GM23338 (cell line): ENCODE results near the gene ERAP2. TPM values are rescaled to one million over a fixed set of nuclear protein-coding genes. Genes with fewer than 3 reads are reported as not detected.

ENCODE experiments used
- ATAC-seq: fragments of 200-7000 bp; cut with Tn5 transposase; 3 replicates; pipeline ENCODE4 v1.9.1; 2020
- DNase-seq: peaks from one replicate; pipeline ENCODE4 v3.0.0-alpha.2; 2015; ENCODE audit warnings: low spot score
- H2AFZ ChIP-seq: fragments of 200-600 bp; sonication (generic); 2 replicates; pipeline ENCODE4 v1.8.0; 2016; ENCODE audit warnings: antibody characterized with exemption, mild to moderate bottlenecking, moderate library complexity
- H3F3A ChIP-seq: fragments of 200-600 bp; sonication (generic); replicated peaks from 2 replicates; pipeline ENCODE4 v1.8.0; 2017; ENCODE audit warnings: antibody characterized with exemption, mixed run types, low read depth
- H3K27ac ChIP-seq: fragments of 200-600 bp; sonication (generic); 2 replicates; pipeline ENCODE4 v1.6.1; 2016; ENCODE audit warnings: low read depth
- H3K27me3 ChIP-seq: fragments of 200-600 bp; sonication (generic); 2 replicates; pipeline ENCODE4 v1.8.0; 2016; ENCODE audit warnings: mild to moderate bottlenecking, mixed run types, moderate library complexity; ENCODE audit not compliant: insufficient read depth
- H3K36me3 ChIP-seq: fragments of 200-600 bp; sonication (generic); 2 replicates; pipeline ENCODE4 v1.8.0; 2016; ENCODE audit warnings: mild to moderate bottlenecking; ENCODE audit not compliant: insufficient read depth
- H3K4me1 ChIP-seq: fragments of 200-600 bp; sonication (generic); 2 replicates; pipeline ENCODE4 v1.8.0; 2016; ENCODE audit warnings: mild to moderate bottlenecking, moderate library complexity; ENCODE audit not compliant: insufficient read depth
- H3K4me2 ChIP-seq: fragments of 200-600 bp; sonication (generic); 2 replicates; pipeline ENCODE4 v1.7.1; 2017; ENCODE audit warnings: mixed run types
- H3K4me3 ChIP-seq: fragments of 200-600 bp; sonication (generic); 2 replicates; pipeline ENCODE4 v1.6.1; 2016; ENCODE audit warnings: mixed run types
- H3K79me2 ChIP-seq: fragments of 200-600 bp; sonication (generic); replicated peaks from 2 replicates; pipeline ENCODE4 v1.8.0; 2017; ENCODE audit warnings: mild to moderate bottlenecking; ENCODE audit not compliant: insufficient read depth
- H3K9me2 ChIP-seq: fragments of 200-600 bp; sonication (generic); 2 replicates; pipeline ENCODE4 v1.8.0; 2017; ENCODE audit not compliant: insufficient read depth
- H4K20me1 ChIP-seq: fragments of 200-600 bp; sonication (generic); replicated peaks from 2 replicates; pipeline ENCODE4 v1.8.0; 2017; ENCODE audit warnings: mild to moderate bottlenecking; ENCODE audit not compliant: insufficient read depth
- H3K27ac Mint-ChIP-seq: 2 replicates; pipeline ENCODE4 v1.8.0; 2020; ENCODE audit warnings: inconsistent platforms, mild to moderate bottlenecking, moderate library complexity, mixed read lengths
- H3K27me3 Mint-ChIP-seq: 3 replicates; pipeline ENCODE4 v1.8.0; 2022; ENCODE audit warnings: low read depth, mild to moderate bottlenecking, moderate library complexity, mixed read lengths, inconsistent platforms; ENCODE audit not compliant: insufficient read depth, poor library complexity
- H3K36me3 Mint-ChIP-seq: 3 replicates; pipeline ENCODE4 v1.8.0; 2021; ENCODE audit warnings: low read depth, mild to moderate bottlenecking, inconsistent platforms, moderate library complexity, mixed read lengths
- H3K4me1 Mint-ChIP-seq: 3 replicates; pipeline ENCODE4 v1.8.0; 2020; ENCODE audit warnings: mild to moderate bottlenecking, inconsistent platforms, mixed read lengths
- H3K4me3 Mint-ChIP-seq: 3 replicates; pipeline ENCODE4 v1.8.0; 2021; ENCODE audit warnings: moderate library complexity, mild to moderate bottlenecking, inconsistent platforms, mixed read lengths
- H3K9me3 Mint-ChIP-seq: 3 replicates; pipeline ENCODE4 v1.8.0; 2020; ENCODE audit warnings: moderate library complexity, mild to moderate bottlenecking, inconsistent platforms, mixed read lengths
- CTCF ChIP-seq, 2 experiments: fragments of 200-600 bp in 1 of 2; sonication (generic) in 1 of 2; conservative IDR thresholded peaks; 2 replicates each; pipeline versions ENCODE4 v1.5.1 to v1.6.1; 2016 to 2017; ENCODE audit warnings: antibody characterized with exemption in 2 of 2, low read depth in 2 of 2, mild to moderate bottlenecking in 2 of 2, moderate library complexity in 1 of 2
- EZH2 ChIP-seq: fragments of 200-600 bp; sonication (generic); IDR thresholded peaks from one replicate; pipeline ENCODE4 v1.8.0; 2017; ENCODE audit warnings: antibody characterized with exemption, mild to moderate bottlenecking, low read depth; ENCODE audit not compliant: unreplicated experiment
- JUNB ChIP-seq: IDR thresholded peaks from one replicate; pipeline ENCODE4 v1.6.1; 2016; ENCODE audit warnings: antibody characterized with exemption; ENCODE audit not compliant: unreplicated experiment
- NANOG ChIP-seq: IDR thresholded peaks from 2 replicates; pipeline ENCODE4 v1.6.1; 2016; ENCODE audit warnings: antibody characterized with exemption, borderline replicate concordance
- POLR2AphosphoS5 ChIP-seq: IDR thresholded peaks from 2 replicates; pipeline ENCODE4 v1.6.1; 2016; ENCODE audit warnings: antibody characterized with exemption, low read depth
- STAT1 ChIP-seq: IDR thresholded peaks from one replicate; pipeline ENCODE4 v1.6.1; 2016; ENCODE audit warnings: antibody characterized with exemption; ENCODE audit not compliant: unreplicated experiment
- ZNF114 ChIP-seq: fragments of 250-450 bp; sonication (Bioruptor Pico); IDR thresholded peaks from 2 replicates; pipeline ENCODE4 v1.5.0; 2020; ENCODE audit warnings: mild to moderate bottlenecking, moderate library complexity
- ZNF331 ChIP-seq: fragments of 250-450 bp; sonication (Bioruptor Pico); IDR thresholded peaks from 2 replicates; pipeline ENCODE4 v1.5.0; 2020; ENCODE audit warnings: low read depth, mild to moderate bottlenecking, moderate library complexity
- polyA plus RNA-seq: library from polyadenylated mRNA; unstranded; fragments of >200 nt; fragmentation: Nextera tagmentation; extraction: Ambion mirVana; gene quantifications from 2 replicates; pipeline ENCODE4 v1.2.1, GENCODE V29; 2016
- total RNA-seq: library from RNA; depleted of rRNA; stranded (reverse); fragments of >200 nt; shearing (Covaris generic); gene quantifications from 2 replicates; pipeline ENCODE4 v1.2.3, GENCODE V29; 2014
- TF ChIP-seq, protein P1 (sequence below): IDR thresholded peaks from 2 replicates; pipeline ENCODE4 v1.6.1; 2016; ENCODE audit warnings: antibody characterized with exemption
- TF ChIP-seq, protein P2 (sequence below): fragments of 250-450 bp; sonication (Bioruptor Pico); IDR thresholded peaks from 2 replicates; pipeline ENCODE4 v1.5.0; 2020; ENCODE audit warnings: mild to moderate bottlenecking, moderate library complexity

ERAP2 gene
- total and polyA plus RNA-seq, 2 experiments from 2014 or later: 0.73 TPM; not detected in 1

DNA sequence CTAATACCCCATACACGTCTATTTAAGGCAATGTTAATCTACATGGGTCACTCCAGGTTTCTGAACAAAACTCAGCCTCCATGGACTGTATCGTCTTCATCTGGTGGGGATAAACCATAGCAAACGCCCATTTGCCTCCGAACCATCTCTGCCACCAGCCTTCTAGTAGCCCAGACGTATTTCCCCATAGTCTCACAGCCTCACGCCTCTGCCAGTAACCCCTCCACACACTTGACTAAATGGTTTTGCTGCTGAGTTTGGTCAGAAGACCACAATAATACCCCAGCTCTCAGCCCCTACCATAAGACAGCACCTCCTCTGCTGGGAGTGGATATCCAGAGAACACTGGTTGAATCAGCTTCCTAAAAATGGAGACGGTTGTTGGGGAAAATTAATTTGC, 8.7 kb downstream of the ERAP2 start:
- H3K9me3 Mint-ChIP-seq: no peaks in the 10 kb centered on the region
- no peak overlapping the region for H3K4me3 ChIP-seq
- ATAC-seq (no peak), DNase-seq (no peak)
- no peaks in the 10 kb centered on the region for H3K4me1 Mint-ChIP-seq
- H3K4me3 Mint-ChIP-seq: no peak overlapping the region
- H2AFZ ChIP-seq: no peak overlapping the region
- no peaks in the 10 kb centered on the region for H3K9me2 ChIP-seq
- no peaks in the 10 kb centered on the region for H3K36me3 ChIP-seq
- no peak overlapping the region for H3K27ac Mint-ChIP-seq
- no peaks in the 10 kb centered on the region for H4K20me1 ChIP-seq
- H3K27ac ChIP-seq: no peak overlapping the region
- H3K27me3 ChIP-seq: no peaks in the 10 kb centered on the region
- no peaks in the 10 kb centered on the region for H3F3A ChIP-seq
- no peaks in the 10 kb centered on the region for H3K36me3 Mint-ChIP-seq
- no peak overlapping the region for H3K4me2 ChIP-seq
- no peaks in the 10 kb centered on the region for H3K4me1 ChIP-seq
- TF ChIP-seq, protein P1, sequence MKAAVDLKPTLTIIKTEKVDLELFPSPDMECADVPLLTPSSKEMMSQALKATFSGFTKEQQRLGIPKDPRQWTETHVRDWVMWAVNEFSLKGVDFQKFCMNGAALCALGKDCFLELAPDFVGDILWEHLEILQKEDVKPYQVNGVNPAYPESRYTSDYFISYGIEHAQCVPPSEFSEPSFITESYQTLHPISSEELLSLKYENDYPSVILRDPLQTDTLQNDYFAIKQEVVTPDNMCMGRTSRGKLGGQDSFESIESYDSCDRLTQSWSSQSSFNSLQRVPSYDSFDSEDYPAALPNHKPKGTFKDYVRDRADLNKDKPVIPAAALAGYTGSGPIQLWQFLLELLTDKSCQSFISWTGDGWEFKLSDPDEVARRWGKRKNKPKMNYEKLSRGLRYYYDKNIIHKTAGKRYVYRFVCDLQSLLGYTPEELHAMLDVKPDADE: no peak
- H3K79me2 ChIP-seq: no peaks in the 10 kb centered on the region
- no peaks in the 10 kb centered on the region for H3K27me3 Mint-ChIP-seq

DNA sequence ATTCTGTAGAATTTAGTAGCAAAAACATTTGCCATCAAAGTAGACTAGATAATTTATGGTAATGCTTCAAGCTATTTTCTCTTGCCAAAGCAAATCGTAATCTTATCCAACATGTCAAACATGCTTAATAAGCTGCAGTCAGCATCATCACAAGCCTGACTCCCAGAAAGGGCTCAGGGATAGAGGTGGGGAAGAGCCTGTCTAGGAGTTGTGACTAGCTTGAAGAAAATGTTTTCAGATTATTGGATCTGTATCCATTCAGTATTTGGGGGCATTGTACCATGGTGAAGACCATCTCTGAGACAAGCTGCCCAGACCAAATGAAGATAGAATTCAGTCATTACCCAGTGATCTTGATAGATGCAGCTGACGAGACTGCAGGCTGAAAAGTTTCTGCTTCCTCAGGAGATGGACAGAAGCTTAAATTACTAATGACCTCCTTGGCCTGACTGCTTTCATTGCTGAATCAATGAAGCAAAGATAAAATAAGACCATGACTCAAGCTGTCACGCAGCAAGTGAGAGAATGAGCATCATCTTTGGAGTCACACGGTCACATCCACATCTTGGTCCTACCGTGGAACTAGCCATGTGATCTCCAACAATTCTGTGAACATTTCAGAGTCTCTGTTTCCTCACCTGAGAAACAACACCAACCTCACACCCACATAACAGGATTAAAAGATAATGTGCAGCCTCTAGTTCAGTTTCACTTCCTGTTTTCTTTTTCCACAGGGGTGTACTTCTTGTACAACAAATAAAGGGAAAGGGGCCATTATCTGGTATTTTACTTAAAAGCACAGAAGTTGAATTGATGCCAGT, 9.4 kb downstream of the ERAP2 start:
- Histone ChIP-seq H3K27me3 (no peaks in the 10 kb centered on the region), H3K27ac (no peak overlapping the region), H2AFZ (no peak overlapping the region), H3K4me3 (no peak overlapping the region), H3K36me3 (no peaks in the 10 kb centered on the region), H3K9me2 (no peaks in the 10 kb centered on the region), H3K4me1 (no peaks in the 10 kb centered on the region), H3K79me2 (no peaks in the 10 kb centered on the region), H4K20me1 (no peaks in the 10 kb centered on the region), H3K4me2 (no peak overlapping the region), H3F3A (no peaks in the 10 kb centered on the region)
- Mint-ChIP-seq H3K27ac (no peak overlapping the region), H3K4me3 (no peak overlapping the region), H3K4me1 (no peaks in the 10 kb centered on the region), H3K36me3 (no peaks in the 10 kb centered on the region), H3K9me3 (no peaks in the 10 kb centered on the region), H3K27me3 (no peaks in the 10 kb centered on the region)
- ATAC-seq: no peak
- no peak for DNase-seq
- TF ChIP-seq ZNF331 (no peak), NANOG (no peak), EZH2 (no peak), ZNF114 (CRISPR knock-in tag) (no peak), POLR2AphosphoS5 (no peak), JUNB (no peak), STAT1 (no peak), CTCF (conservative IDR thresholded peaks at IDR 0.05; ENCODE audit: low read depth in 2 of 2) (no peak)
- TF ChIP-seq, protein P2, sequence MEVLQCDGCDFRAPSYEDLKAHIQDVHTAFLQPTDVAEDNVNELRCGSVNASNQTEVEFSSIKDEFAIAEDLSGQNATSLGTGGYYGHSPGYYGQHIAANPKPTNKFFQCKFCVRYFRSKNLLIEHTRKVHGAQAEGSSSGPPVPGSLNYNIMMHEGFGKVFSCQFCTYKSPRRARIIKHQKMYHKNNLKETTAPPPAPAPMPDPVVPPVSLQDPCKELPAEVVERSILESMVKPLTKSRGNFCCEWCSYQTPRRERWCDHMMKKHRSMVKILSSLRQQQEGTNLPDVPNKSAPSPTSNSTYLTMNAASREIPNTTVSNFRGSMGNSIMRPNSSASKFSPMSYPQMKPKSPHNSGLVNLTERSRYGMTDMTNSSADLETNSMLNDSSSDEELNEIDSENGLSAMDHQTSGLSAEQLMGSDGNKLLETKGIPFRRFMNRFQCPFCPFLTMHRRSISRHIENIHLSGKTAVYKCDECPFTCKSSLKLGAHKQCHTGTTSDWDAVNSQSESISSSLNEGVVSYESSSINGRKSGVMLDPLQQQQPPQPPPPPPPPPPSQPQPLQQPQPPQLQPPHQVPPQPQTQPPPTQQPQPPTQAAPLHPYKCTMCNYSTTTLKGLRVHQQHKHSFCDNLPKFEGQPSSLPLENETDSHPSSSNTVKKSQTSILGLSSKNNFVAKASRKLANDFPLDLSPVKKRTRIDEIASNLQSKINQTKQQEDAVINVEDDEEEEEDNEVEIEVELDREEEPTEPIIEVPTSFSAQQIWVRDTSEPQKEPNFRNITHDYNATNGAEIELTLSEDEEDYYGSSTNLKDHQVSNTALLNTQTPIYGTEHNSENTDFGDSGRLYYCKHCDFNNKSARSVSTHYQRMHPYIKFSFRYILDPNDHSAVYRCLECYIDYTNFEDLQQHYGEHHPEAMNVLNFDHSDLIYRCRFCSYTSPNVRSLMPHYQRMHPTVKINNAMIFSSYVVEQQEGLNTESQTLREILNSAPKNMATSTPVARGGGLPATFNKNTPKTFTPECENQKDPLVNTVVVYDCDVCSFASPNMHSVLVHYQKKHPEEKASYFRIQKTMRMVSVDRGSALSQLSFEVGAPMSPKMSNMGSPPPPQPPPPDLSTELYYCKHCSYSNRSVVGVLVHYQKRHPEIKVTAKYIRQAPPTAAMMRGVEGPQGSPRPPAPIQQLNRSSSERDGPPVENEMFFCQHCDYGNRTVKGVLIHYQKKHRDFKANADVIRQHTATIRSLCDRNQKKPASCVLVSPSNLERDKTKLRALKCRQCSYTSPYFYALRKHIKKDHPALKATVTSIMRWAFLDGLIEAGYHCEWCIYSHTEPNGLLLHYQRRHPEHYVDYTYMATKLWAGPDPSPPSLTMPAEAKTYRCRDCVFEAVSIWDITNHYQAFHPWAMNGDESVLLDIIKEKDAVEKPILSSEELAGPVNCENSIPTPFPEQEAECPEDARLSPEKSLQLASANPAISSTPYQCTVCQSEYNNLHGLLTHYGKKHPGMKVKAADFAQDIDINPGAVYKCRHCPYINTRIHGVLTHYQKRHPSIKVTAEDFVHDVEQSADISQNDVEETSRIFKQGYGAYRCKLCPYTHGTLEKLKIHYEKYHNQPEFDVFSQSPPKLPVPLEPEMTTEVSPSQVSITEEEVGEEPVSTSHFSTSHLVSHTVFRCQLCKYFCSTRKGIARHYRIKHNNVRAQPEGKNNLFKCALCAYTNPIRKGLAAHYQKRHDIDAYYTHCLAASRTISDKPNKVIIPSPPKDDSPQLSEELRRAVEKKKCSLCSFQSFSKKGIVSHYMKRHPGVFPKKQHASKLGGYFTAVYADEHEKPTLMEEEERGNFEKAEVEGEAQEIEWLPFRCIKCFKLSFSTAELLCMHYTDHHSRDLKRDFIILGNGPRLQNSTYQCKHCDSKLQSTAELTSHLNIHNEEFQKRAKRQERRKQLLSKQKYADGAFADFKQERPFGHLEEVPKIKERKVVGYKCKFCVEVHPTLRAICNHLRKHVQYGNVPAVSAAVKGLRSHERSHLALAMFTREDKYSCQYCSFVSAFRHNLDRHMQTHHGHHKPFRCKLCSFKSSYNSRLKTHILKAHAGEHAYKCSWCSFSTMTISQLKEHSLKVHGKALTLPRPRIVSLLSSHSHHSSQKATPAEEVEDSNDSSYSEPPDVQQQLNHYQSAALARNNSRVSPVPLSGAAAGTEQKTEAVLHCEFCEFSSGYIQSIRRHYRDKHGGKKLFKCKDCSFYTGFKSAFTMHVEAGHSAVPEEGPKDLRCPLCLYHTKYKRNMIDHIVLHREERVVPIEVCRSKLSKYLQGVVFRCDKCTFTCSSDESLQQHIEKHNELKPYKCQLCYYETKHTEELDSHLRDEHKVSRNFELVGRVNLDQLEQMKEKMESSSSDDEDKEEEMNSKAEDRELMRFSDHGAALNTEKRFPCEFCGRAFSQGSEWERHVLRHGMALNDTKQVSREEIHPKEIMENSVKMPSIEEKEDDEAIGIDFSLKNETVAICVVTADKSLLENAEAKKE (CRISPR knock-in tag): no peak
- TF ChIP-seq, protein P1: no peak
